HG03575 (cell line): Measurements from ENCODE around the gene CKAP4.

ENCODE experiments used
- ATAC-seq: cut with Tn5 transposase; IDR thresholded peaks from one replicate; pipeline ENCODE4 v1.9.1; 2021; ENCODE audit not compliant: unreplicated experiment, insufficient number of reproducible peaks, low FRiP score; ENCODE audit errors: extremely low read depth

CKAP4 gene

GRCh38 chr12:106276032-106276740 lies 28.4 kb upstream of the CKAP4 start:
- ATAC-seq, result no peak

DNA sequence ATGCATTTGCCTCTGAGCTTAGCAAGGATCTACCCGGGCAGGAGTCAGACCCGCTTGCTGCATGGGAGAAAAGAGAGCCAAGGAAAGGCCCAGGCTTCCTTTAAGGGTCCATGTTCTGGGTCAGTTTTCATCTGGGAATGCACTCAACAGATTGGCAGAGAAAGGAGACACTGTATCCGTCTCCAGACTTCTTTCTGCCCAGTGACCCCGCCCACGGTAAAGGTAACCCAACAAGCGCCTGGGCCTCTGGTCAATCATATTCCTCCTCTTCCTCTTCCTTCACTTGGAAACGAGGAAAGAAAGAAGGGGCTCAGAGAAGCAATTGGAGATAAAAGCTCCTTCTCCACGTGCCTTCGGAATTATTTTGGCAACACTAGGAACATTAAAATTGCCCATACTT lies 27.6 kb upstream of the CKAP4 start:
- no peak for ATAC-seq

DNA sequence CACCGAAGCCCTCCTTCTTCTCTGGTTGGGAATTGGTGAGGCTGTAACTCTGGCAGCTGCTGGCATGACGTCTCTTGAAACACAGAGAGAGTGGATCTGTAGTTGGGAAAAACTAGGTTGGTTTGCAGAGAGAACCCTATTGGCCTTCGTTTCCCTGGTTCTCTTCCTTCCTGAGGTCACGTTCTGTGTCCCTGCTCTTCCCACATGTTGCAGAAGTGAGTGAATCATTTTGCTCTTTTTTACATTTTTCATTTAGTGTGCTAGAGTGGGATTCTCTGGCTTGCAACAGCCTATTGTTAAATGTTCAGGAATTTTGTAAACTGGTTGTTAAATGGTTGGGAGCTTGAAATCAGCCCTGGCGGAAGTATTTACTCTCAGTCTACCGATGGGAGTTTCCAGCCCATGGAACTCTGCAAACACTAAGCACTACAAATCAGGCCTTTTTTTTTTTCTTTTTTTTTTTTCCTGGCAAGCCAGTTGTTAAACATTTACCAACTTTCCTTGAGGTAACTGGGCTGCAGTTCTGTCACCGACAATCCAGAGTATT lies 26.8 kb upstream of the CKAP4 start:
- no peak for ATAC-seq

DNA sequence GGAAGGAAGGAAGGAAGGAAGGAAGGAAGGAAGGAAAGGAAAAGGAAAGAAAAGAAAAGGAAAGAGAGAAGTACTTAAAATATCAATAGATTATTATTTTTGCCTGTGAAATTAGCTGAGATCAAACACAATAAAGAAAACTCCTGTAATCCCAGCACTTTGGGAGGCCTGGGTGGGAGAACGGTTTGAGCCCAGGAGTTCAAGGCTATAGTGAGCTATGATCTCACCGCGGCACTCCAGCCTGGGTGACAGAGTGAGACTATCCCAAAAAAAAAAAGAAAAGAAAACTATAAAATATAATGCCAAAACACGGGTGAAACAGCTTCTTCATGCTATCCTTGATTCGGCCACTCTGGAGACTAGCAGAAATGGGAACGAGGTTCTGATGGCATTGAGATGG lies 26.2 kb upstream of the CKAP4 start:
- no peak for ATAC-seq

DNA sequence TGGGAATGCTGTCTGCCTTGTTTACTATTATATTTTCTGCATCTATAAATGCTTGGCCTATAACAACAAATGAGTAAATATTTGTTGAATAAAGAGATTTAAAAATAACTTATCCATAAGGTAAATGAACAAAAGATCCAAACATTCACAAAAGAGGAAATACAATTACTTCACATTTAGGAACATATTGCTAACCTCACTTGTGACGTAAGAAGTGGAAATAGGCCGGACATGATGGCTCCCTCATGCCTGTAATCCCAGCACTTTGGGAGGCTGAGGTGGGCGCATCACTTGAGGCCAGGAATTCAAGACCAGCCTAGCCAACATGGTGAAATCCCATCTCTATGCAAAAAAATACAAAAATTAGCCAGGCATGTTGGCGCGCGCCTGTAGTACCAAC lies 25.7 kb upstream of the CKAP4 start:
- no peak for ATAC-seq

DNA sequence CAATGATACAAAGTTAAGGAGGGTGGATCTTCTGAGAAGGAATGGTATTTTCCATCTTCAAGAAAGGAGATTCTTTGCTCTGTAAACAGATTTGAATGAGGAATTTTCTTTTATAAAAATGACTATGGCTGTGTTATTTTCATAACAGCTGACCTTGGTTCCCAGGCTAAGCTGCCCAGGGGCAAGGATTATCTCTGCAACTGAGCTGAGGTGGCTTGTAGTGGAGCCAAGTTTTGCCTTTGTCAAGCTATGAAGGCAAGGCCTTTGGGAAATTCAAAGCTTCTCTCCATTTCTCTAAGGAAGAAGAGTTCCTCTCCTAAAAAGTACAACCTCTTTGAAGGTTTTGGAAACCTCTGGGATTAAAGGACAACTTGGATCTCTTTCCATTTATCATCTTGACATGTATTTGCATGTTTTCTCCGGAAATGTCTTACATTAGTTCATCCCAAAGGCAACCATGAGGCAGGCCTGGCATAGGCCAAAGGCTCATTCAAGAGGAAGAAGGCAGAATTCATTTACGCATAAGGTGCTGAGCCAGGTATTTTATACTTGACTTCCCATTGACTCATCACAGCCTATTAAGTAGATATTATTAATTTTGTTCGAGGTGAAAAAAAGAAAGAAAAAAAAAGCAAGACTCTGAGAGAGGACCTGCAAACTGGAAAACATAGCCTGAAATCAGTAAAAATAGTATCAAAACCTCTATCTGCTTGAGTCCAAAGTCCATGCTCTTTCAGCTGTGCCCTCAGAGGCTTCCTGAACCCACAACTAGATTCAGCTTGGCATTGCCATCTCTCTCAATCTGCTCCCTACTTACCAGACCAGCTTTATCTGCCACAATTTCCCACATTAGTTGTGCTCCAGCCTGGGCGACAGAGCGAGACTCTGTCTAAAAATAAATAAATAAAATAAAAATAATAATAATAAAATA lies 24.0 kb upstream of the CKAP4 start:
- no peak for ATAC-seq

GRCh38 chr12:106269150-106269771 lies 21.4 kb upstream of the CKAP4 start:
- ATAC-seq, result no peak

DNA sequence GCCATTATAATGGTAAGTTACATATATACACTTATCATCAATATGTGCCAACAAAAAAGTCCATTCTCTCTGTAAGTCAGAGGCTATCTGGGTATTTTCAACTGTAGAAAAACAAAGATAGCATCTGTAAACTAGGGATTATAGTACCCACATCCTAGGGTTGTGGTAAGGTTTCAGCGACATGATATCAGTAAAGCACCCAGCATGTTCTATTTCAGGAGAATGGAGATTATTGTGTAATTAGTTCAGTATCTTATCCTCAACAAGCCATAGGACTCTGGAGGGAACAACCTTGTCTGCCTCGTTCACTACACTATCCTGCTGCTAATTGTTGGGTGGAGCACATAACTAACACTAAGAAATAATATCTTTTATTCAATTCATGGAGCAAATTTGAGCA lies 19.7 kb upstream of the CKAP4 start:
- ATAC-seq, result no peak

GRCh38 chr12:106265116-106265515 lies 17.3 kb upstream of the CKAP4 start:
- ATAC-seq, result no peak

DNA sequence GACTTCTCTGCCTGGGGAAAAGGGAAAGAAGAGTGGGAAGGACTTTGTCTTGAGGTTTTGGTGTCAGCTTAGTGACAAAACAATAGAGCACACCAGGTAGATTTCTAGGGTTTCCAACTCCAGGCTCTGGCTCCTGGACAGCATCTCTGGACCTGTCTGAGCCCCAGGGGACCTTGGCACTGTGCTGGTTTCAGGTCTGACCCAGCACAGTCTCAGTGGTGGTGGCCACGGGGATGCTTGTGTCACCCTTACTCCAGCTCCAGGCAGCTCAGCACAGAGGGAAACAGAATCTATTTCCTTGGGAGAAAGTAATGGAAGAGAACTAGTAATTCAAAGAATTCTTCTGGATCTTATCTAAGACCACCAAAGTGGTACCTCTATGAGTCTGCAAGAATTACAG lies 11.1 kb upstream of the CKAP4 start:
- ATAC-seq, result no peak

DNA sequence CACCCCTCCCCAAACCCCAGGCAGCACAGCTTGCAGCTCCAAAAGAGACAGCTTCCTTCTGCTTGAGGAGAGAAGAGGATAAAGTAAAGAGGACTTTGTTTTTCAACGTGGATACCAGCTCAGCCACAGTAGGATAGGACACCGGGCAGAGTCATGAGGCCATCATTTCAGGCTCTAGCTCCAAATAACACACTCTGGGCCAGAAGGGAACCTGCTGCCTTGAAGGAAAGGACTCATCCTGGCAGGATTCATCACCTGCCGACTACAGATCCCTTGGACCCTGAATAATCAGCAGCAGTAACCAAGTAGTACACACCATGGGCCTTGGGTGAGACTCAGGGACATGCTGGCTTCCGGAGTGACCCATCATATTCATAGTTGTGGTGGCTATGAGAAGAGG lies 10.4 kb upstream of the CKAP4 start:
- no peak for ATAC-seq

DNA sequence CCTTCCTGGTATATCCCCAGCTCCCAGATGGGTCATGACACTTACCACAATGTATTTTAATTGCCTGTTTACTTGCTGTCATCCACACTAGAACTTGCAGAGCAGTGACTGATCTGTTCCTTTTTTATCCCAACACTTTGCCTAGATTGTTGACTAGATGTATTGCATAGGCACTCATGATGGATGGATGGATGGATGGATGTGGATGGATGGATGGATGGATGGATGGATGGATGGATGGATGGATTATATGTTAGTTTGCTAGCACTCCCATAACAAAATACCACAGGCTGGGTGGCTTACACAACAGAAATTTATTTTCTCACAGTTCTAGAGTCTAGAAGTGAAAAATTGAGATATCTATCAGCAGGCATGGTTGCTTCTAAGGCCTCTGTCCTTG lies 8.7 kb upstream of the CKAP4 start:
- ATAC-seq, result no peak

- ATAC-seq, result no peak
Measured at GRCh38 chr12:106255952-106256351, 8.1 kb upstream of the CKAP4 start.

GRCh38 chr12:106255493-106255892 lies 7.7 kb upstream of the CKAP4 start:
- ATAC-seq, result no peak

DNA sequence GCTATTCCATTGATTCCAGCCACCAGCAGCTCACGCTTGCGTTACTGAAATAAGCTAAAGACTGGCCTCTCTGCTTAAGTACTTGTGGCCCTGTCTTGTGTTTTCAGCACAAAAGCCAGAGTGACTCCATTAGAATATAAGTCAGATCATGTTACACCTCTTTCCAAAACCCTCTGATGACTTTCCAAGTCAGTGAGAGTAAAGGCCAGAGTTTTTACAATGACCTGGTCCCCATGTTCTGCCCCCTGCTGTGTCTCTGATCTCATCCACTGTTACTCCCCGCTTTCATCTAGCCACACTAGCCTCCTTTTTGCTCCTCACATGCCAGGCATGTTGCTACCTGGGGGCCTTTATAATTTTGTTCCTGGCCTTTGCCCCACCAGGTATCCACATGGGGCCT lies 6.9 kb upstream of the CKAP4 start:
- no peak for ATAC-seq

GRCh38 chr12:106251631-106252455 lies 4.0 kb upstream of the CKAP4 start:
- no peak for ATAC-seq

DNA sequence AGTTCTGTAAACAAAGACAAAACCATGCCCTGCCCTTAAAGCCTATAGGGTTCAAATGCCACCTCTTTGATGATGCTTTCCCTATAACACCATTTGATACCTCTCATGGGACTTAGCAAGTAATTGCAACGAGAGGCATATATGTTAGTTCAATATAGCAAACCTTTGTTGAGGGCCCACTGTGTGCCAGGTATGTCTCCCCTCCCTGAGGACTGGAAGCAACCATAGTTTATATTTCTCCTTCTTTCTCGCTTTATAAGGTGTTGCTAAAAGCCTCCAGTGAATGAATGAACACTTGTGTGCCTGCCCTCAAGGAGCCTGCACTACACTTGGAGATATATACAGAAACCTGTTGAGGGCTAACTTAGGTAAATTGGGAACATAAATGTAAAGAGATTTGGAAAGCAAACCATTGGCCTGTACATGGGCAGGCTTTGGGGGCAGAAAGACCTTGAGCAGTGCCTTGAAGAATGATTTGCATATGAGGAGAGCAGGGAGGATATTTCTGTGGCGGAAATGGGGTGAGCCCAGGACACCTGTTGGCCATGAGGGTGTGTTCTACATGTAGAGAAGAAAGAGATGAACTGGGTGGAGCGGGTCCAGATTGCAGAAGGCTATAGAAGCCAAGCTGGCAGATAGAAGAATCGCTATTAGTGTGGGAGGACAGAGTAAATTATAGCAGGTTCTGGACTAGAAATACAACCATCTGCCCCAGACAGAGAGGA lies 1.8 kb upstream of the CKAP4 start:
- ATAC-seq, result peak; percentile 88

DNA sequence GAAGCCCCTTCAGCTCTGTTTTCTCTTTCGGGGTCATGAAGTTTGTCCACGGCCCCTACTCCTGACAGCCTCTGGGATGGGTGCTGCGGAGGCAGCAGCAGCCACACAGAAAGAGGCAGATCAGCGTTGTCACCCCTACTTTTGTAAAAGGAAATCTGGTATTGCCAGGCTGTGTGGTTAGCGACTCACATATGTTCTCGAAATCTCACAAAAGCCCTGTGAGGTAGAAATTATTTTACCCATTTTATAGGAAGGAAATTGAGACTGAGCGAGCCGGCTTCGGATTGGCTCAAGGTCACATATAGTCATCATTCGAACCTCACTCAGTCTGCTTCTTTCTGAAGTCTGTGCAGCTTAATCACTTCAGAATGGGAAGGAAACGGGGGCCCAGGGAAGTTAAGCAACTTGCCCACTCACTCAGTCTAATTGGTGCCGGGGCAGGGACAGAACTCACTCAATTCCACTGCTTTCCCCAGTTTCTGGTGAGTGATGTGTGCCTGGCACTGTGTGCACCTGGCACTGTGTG lies 1.1 kb upstream of the CKAP4 start:
- no peak for ATAC-seq
